Natural killer cell (primary cell): Measurements from ENCODE around the gene SUGP1. TPM values are rescaled to one million over a fixed set of nuclear protein-coding genes. Genes with fewer than 3 reads are reported as not detected.

Experiments used
- ATAC-seq, 3 donors: fragments of 150-1000 bp in 2 of 3; fragments of 200-7000 bp in 1 of 3; cut with Tn5 transposase; 1 replicate in 1 of 3; 2 replicates in 2 of 3; pipeline ENCODE4 v1.10.0; 2021; ENCODE audit warnings: mild to moderate bottlenecking in 2 of 3, moderate library complexity in 2 of 3
- DNase-seq, 2 donors: peaks; one replicate each; pipeline versions ENCODE4 v3.0.0 to v3.0.0-alpha.2; 2013 to 2021; ENCODE audit warnings: mixed read lengths in 1 of 2
- H3K27ac ChIP-seq: one replicate; pipeline ENCODE4 v1.5.1; 2013; ENCODE audit warnings: mild to moderate bottlenecking, low read length
- H3K27me3 ChIP-seq: one replicate; pipeline ENCODE4 v1.6.1; 2013; ENCODE audit warnings: low read length; ENCODE audit not compliant: control insufficient read depth, insufficient read depth
- H3K36me3 ChIP-seq: one replicate; pipeline ENCODE4 v1.6.1; 2013; ENCODE audit warnings: low read length; ENCODE audit not compliant: control insufficient read depth, insufficient read depth
- H3K4me1 ChIP-seq: one replicate; pipeline ENCODE4 v1.6.1; 2013; ENCODE audit warnings: low read length; ENCODE audit not compliant: control insufficient read depth, insufficient read depth
- H3K4me3 ChIP-seq: one replicate; pipeline ENCODE4 v1.5.1; 2013; ENCODE audit warnings: low read length
- H3K9me3 ChIP-seq: one replicate; pipeline ENCODE4 v1.6.1; 2013; ENCODE audit warnings: low read length; ENCODE audit not compliant: control insufficient read depth, insufficient read depth
- H3K27ac Mint-ChIP-seq, 2 donors: one replicate each; pipeline ENCODE4 v1.8.0; 2022; ENCODE audit warnings: mild to moderate bottlenecking in 2 of 2, mixed read lengths in 2 of 2, moderate library complexity in 1 of 2
- H3K27me3 Mint-ChIP-seq, 2 donors: one replicate each; pipeline ENCODE4 v1.8.0; 2022; ENCODE audit warnings: low read depth in 2 of 2, mixed read lengths in 2 of 2
- H3K36me3 Mint-ChIP-seq: one replicate; pipeline ENCODE4 v1.8.0; 2022; ENCODE audit warnings: mixed read lengths
- H3K4me1 Mint-ChIP-seq, 2 donors: one replicate each; pipeline ENCODE4 v1.8.0; 2022; ENCODE audit warnings: mixed read lengths in 2 of 2
- H3K4me3 Mint-ChIP-seq: one replicate; pipeline ENCODE4 v1.8.0; 2022; ENCODE audit warnings: mild to moderate bottlenecking, moderate library complexity, mixed read lengths
- H3K9me3 Mint-ChIP-seq, 2 donors: one replicate each; pipeline ENCODE4 v1.8.0; 2022; ENCODE audit warnings: mixed read lengths in 2 of 2
- WGBS: methylation state at CpG from one replicate; pipeline ENCODE4 v1.1.7; 2013; ENCODE audit warnings: missing lambda C conversion rate; ENCODE audit not compliant: insufficient coverage; 5-methylcytosine and 5-hydroxymethylcytosine counted together
- intact Hi-C: fragments of 100-400 bp; cut with micrococcal nuclease; formaldehyde crosslinking; loops from one replicate; pipeline ENCODE4 v1.14.2; 2022
- total RNA-seq, 4 donors: library from RNA; stranded (reverse); fragments of 120-200 nt in 1 of 4; gene quantifications; one replicate each; pipeline versions ENCODE4 v1.2.3 to v1.2.4, GENCODE V29; 2013 to 2022
- TF ChIP-seq, protein P1 (sequence below): fragments of 200-600 bp; IDR thresholded peaks from one replicate; pipeline ENCODE4 v1.8.0; 2022; ENCODE audit warnings: antibody characterized with exemption

The SUGP1 gene
- total RNA-seq, 3 donors from 2014 or later (not counting 1 experiment from before 2014, with no cell fraction given): 64.7 to 86.5 (median 75.8) TPM

DNA sequence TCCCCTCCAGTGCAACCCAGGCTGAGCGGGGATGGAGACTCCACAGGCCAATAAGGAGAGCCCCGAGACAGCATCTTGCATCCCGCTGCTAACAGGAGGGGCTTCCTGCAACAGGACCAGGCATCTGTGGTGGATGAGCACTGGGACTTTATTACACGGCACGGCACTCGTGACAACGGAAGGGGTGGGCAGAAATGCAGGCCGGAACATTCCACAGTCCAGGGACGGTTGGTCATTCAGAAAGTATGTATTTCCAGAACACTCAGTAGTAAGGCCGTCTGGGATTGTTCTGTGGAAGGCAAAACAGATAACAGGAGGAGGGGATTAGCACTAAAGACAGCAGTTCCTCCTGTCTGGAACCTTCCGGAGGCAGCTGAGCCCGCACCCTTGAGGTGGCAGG, 43.9 kb downstream of the SUGP1 start:
- peaks cover 46% of the 10 kb centered on the region for H3K36me3 ChIP-seq
- H3K27me3 Mint-ChIP-seq: peaks cover 12 to 14% of the 10 kb centered on the region in 2 donors

DNA sequence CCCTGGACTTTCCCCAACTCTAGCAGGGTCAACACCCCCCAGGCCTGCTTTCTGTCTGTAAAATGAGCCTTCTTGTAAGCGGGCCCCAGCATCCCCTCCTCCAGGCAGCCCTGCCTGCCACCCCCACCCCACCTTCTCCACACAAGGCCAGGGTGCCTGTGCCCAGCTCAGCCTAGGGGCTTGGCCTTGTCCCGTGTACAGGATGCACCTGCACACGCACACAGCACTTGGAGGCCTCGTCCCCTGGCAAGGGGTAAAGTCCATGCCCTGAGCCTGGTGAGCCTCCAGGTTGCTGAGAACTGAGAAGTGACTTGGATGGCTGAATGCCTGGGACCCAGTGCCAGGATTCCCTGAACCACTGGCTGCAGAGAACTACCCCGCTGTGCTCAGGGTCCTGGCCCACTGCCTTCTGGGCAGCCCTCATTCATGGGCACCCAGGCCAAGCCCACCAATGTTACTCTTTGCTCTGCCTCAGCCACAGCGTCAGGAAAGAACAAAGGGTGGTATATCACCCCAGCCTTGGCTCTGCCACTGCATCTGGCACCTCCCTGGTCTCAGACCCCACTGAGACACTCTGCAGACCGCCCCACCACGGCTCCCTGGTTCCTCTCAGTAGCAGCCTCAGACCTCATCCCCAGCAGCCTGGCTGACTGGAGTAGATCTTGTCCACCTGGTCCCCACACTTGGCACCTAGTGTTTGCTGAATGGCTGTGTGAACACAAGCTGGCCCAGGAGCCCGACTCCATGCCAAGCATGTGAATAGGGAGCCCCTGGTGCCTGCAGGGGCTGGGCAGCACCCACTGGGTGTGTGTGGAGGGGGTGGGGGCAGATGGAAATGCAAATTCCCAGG, 45.4 kb downstream of the SUGP1 start:
- Mint-ChIP-seq H3K36me3 (no peaks in the 10 kb centered on the region), H3K4me3 (no peak overlapping the region), H3K27me3 (peaks cover 14 to 16% of the 10 kb centered on the region in 2 donors), H3K27ac (no peak overlapping the region), H3K9me3 (no peaks in the 10 kb centered on the region), H3K4me1 (peaks cover 0 to 10% of the 10 kb centered on the region in 2 donors)
- peaks cover 37% of the 10 kb centered on the region for H3K36me3 ChIP-seq
- WGBS: 76% methylated on average over 9 of the region's 9 CpGs
- H3K4me3 ChIP-seq: no peak overlapping the region
- no peak overlapping the region for H3K27ac ChIP-seq
- TF ChIP-seq, protein P1, sequence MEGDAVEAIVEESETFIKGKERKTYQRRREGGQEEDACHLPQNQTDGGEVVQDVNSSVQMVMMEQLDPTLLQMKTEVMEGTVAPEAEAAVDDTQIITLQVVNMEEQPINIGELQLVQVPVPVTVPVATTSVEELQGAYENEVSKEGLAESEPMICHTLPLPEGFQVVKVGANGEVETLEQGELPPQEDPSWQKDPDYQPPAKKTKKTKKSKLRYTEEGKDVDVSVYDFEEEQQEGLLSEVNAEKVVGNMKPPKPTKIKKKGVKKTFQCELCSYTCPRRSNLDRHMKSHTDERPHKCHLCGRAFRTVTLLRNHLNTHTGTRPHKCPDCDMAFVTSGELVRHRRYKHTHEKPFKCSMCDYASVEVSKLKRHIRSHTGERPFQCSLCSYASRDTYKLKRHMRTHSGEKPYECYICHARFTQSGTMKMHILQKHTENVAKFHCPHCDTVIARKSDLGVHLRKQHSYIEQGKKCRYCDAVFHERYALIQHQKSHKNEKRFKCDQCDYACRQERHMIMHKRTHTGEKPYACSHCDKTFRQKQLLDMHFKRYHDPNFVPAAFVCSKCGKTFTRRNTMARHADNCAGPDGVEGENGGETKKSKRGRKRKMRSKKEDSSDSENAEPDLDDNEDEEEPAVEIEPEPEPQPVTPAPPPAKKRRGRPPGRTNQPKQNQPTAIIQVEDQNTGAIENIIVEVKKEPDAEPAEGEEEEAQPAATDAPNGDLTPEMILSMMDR: no peak
- no peak for ATAC-seq
- H3K27me3 ChIP-seq: peaks cover 6% of the 10 kb centered on the region
- no peaks in the 10 kb centered on the region for H3K9me3 ChIP-seq
- intact Hi-C loops: no loop called here
- H3K4me1 ChIP-seq: peaks cover 3% of the 10 kb centered on the region
- DNase-seq: no peak

More for the DNA sequence above, 43.9 kb downstream of the SUGP1 start:
- Mint-ChIP-seq H3K27ac (no peak overlapping the region), H3K36me3 (no peaks in the 10 kb centered on the region), H3K4me3 (no peak overlapping the region), H3K4me1 (peaks cover 0 to 10% of the 10 kb centered on the region in 2 donors), H3K9me3 (no peaks in the 10 kb centered on the region)
- ATAC-seq (no peak), DNase-seq (no peak)
- intact Hi-C loops: no loop called here
- H3K27ac ChIP-seq: no peak overlapping the region
- peaks cover 3% of the 10 kb centered on the region for H3K4me1 ChIP-seq
- H3K4me3 ChIP-seq: no peak overlapping the region
- TF ChIP-seq, protein P1: no peak
- H3K27me3 ChIP-seq: peaks cover 6% of the 10 kb centered on the region
- WGBS: 96% methylated on average over 12 of the region's 12 CpGs
- no peaks in the 10 kb centered on the region for H3K9me3 ChIP-seq

DNA sequence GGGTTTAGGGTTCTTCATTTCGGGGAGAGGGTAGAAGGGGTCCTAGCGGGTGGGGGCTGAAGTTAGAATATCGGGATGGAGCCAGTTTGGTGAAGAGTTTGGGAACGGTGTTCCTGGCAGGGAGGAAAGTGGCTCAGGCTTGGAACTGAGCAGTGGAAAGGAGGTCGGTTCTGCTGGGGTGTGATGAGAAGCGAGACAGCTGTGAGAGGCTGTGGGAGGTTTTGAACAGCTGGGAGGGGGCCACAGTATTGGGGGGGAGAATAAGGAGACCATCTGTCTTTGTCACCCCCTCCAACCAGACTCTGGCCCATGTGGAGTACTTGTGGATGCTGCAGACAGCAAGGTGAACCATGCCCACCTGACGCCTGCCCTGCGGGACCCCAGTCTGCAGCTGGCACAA, 46.2 kb downstream of the SUGP1 start:
- H3K4me3 ChIP-seq: no peak overlapping the region
- Mint-ChIP-seq H3K27me3 (peaks cover 14 to 16% of the 10 kb centered on the region in 2 donors), H3K4me3 (no peak overlapping the region), H3K27ac (no peak overlapping the region), H3K36me3 (no peaks in the 10 kb centered on the region), H3K4me1 (peaks cover 0 to 10% of the 10 kb centered on the region in 2 donors), H3K9me3 (no peaks in the 10 kb centered on the region)
- TF ChIP-seq, protein P1: no peak
- 83% methylated on average over 8 of the region's 8 CpGs for WGBS
- H3K4me1 ChIP-seq: peaks cover 3% of the 10 kb centered on the region
- no peak overlapping the region for H3K27ac ChIP-seq
- no peak for DNase-seq
- intact Hi-C loops: no loop called here
- H3K36me3 ChIP-seq: peaks cover 31% of the 10 kb centered on the region
- no peaks in the 10 kb centered on the region for H3K9me3 ChIP-seq
- ATAC-seq: no peak
- H3K27me3 ChIP-seq: peaks cover 6% of the 10 kb centered on the region
